ENCODE measurements around the gene VPS51. TPM values are rescaled to one million over a fixed set of nuclear protein-coding genes. Genes with fewer than 3 reads are reported as not detected.
A peak's percentile ranks its signal among the peaks of the same experiment; 100 is the strongest.

The VPS51 gene
- total and polyA plus RNA-seq, 9 of the 15 experiments (the other 6 are each of a cell fraction or from before 2014, with no cell fraction given): 1.8 to 143 (median 46.8) TPM

DNA sequence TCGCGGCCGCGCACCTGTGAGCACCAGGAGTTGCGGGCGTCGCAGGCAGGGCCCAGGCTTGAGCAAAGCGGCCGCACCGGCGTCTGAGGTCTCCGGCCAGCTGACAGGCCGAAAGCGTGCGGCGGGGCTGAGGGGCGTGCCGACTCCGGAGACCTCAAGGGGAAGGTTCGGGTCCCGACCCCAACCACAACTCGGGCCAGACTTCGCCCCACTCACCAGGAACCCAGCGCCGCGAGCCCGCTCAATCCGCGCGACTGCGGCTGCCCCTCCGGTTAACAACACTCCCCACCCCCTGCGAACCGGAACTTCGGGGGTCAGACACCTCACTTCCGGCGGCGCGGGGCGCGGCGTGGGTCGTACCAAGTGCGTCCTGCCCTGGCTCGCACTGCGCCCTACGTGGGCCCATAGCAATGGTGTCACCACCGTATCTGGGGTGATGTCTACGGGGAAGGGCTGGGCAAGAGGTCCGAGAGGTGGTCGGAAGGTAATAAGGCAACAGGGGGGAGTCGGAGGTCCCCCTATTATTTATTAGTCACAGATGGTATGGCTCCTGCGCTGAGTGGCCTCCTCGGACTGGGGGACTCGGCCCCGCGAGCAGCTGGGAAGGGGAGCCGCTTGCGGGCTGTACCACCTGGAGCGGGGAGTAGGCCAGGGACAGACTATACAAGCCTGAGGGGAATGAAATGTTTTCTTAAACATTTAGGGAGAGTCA is 38.4 kb downstream of the VPS51 start, which contains the start of gene SYVN1 (continued):
- TF ChIP-seq CBX1 (IDR thresholded peaks at IDR 0.05; ENCODE audit: low read depth) (0 out of 2 replicates have a peak, but pooled peaks have one; percentile 55), NFRKB (IDR thresholded peaks at IDR 0.05; ENCODE audit: low read depth) (peak; percentile 53; the same call in 1 of the 2 replicates), ZBTB1 (CRISPR knock-in tag; IDR thresholded peaks at IDR 0.05; ENCODE audit: borderline replicate concordance, low read depth) (0 out of 2 replicates have a peak, but pooled peaks have one; percentile 1), ZNF124 (CRISPR knock-in tag; IDR thresholded peaks at IDR 0.05) (no peak), MCM5 (IDR thresholded peaks at IDR 0.05; ENCODE audit: low read depth) (no peak), TRIM24 (IDR thresholded peaks at IDR 0.05) (peak in 1 of 2 experiments; percentile 71; a peak in 2 of 4 replicates), ZNF41 (CRISPR knock-in tag; conservative IDR thresholded peaks at IDR 0.05) (0 out of 2 replicates have a peak, but pooled peaks have one; percentile 24), PHF20 (IDR thresholded peaks at IDR 0.05; ENCODE audit: partially characterized antibody) (peak; percentile 85), ATF1 (CRISPR knock-in tag; IDR thresholded peaks at IDR 0.05) (peak; percentile 3; the same call in 1 of the 2 replicates), ATF1 (tag; IDR thresholded peaks at IDR 0.05) (peak; percentile 95), DMBX1 (CRISPR knock-in tag; IDR thresholded peaks at IDR 0.05; ENCODE audit: borderline replicate concordance) (0 out of 2 replicates have a peak, but pooled peaks have one; percentile 44), MYC (IDR thresholded peaks at IDR 0.05; ENCODE audit: low read depth, low read length) (peak; percentile 76), MYC (CRISPR knock-in tag; IDR thresholded peaks at IDR 0.05; ENCODE audit: borderline replicate concordance, low read depth) (peak; percentile 89; the same call in 1 of the 2 replicates)
- TF ChIP-seq, protein P1, sequence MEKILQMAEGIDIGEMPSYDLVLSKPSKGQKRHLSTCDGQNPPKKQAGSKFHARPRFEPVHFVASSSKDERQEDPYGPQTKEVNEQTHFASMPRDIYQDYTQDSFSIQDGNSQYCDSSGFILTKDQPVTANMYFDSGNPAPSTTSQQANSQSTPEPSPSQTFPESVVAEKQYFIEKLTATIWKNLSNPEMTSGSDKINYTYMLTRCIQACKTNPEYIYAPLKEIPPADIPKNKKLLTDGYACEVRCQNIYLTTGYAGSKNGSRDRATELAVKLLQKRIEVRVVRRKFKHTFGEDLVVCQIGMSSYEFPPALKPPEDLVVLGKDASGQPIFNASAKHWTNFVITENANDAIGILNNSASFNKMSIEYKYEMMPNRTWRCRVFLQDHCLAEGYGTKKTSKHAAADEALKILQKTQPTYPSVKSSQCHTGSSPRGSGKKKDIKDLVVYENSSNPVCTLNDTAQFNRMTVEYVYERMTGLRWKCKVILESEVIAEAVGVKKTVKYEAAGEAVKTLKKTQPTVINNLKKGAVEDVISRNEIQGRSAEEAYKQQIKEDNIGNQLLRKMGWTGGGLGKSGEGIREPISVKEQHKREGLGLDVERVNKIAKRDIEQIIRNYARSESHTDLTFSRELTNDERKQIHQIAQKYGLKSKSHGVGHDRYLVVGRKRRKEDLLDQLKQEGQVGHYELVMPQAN (IDR thresholded peaks at IDR 0.05; ENCODE audit: borderline replicate concordance): peak; percentile 89; the same call in 1 of the 2 replicates
- TF ChIP-seq, protein P2, sequence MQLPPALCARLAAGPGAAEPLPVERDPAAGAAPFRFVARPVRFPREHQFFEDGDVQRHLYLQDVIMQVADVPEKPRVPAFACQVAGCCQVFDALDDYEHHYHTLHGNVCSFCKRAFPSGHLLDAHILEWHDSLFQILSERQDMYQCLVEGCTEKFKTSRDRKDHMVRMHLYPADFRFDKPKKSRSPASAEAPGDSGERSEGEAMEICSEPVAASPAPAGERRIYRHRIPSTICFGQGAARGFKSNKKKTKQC (CRISPR knock-in tag; IDR thresholded peaks at IDR 0.05): peak; percentile 47; the same call in 1 of the 2 replicates
- TF ChIP-seq, protein P3, sequence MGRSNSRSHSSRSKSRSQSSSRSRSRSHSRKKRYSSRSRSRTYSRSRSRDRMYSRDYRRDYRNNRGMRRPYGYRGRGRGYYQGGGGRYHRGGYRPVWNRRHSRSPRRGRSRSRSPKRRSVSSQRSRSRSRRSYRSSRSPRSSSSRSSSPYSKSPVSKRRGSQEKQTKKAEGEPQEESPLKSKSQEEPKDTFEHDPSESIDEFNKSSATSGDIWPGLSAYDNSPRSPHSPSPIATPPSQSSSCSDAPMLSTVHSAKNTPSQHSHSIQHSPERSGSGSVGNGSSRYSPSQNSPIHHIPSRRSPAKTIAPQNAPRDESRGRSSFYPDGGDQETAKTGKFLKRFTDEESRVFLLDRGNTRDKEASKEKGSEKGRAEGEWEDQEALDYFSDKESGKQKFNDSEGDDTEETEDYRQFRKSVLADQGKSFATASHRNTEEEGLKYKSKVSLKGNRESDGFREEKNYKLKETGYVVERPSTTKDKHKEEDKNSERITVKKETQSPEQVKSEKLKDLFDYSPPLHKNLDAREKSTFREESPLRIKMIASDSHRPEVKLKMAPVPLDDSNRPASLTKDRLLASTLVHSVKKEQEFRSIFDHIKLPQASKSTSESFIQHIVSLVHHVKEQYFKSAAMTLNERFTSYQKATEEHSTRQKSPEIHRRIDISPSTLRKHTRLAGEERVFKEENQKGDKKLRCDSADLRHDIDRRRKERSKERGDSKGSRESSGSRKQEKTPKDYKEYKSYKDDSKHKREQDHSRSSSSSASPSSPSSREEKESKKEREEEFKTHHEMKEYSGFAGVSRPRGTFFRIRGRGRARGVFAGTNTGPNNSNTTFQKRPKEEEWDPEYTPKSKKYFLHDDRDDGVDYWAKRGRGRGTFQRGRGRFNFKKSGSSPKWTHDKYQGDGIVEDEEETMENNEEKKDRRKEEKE (IDR thresholded peaks at IDR 0.05; ENCODE audit: borderline replicate concordance in 1 of 2, control insufficient read depth in 1 of 2, low read depth in 2 of 2, low read length in 1 of 2): peak in 1 of 2 experiments; percentile 94; a peak in 2 of 4 replicates
- TF ChIP-seq, protein P4, sequence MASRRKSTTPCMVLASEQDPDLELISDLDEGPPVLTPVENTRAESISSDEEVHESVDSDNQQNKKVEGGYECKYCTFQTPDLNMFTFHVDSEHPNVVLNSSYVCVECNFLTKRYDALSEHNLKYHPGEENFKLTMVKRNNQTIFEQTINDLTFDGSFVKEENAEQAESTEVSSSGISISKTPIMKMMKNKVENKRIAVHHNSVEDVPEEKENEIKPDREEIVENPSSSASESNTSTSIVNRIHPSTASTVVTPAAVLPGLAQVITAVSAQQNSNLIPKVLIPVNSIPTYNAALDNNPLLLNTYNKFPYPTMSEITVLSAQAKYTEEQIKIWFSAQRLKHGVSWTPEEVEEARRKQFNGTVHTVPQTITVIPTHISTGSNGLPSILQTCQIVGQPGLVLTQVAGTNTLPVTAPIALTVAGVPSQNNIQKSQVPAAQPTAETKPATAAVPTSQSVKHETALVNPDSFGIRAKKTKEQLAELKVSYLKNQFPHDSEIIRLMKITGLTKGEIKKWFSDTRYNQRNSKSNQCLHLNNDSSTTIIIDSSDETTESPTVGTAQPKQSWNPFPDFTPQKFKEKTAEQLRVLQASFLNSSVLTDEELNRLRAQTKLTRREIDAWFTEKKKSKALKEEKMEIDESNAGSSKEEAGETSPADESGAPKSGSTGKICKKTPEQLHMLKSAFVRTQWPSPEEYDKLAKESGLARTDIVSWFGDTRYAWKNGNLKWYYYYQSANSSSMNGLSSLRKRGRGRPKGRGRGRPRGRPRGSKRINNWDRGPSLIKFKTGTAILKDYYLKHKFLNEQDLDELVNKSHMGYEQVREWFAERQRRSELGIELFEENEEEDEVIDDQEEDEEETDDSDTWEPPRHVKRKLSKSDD (conservative IDR thresholded peaks at IDR 0.05; ENCODE audit: low read length): peak; percentile 39; the same call in 1 of the 2 replicates

All from K562 (cell line).